HepG2 (cell line): Measurements from ENCODE around the gene TBC1D16. TPM values are rescaled to one million over a fixed set of nuclear protein-coding genes. Genes with fewer than 3 reads are reported as not detected.

Experiments used
- ARNTL ChIP-seq: sonication (generic); formaldehyde crosslinking; IDR thresholded peaks from 2 replicates; pipeline ENCODE4 v1.4.0; 2020; ENCODE audit warnings: mild to moderate bottlenecking, missing genetic modification reagents
- BORCS8-MEF2B ChIP-seq: sonication (generic); formaldehyde crosslinking; IDR thresholded peaks from 2 replicates; pipeline ENCODE4 v1.8.0; 2022; ENCODE audit warnings: mild to moderate bottlenecking, missing genetic modification reagents
- FOSL1 ChIP-seq: sonication (generic); formaldehyde crosslinking; IDR thresholded peaks from 2 replicates; pipeline ENCODE4 v1.9.0; 2021; ENCODE audit warnings: missing genetic modification reagents, borderline replicate concordance
- FOXP4 ChIP-seq: sonication (generic); formaldehyde crosslinking; IDR thresholded peaks from 2 replicates; pipeline ENCODE4 v1.4.0; 2020; ENCODE audit warnings: missing genetic modification reagents
- PHF5A ChIP-seq: IDR thresholded peaks from one replicate; pipeline ENCODE4 v1.6.1; 2018; ENCODE audit warnings: low read depth, missing genetic modification reagents; ENCODE audit not compliant: unreplicated experiment
- ZNF235 ChIP-seq: sonication (generic); formaldehyde crosslinking; IDR thresholded peaks from 2 replicates; pipeline ENCODE4 v1.8.1; 2023; ENCODE audit warnings: mild to moderate bottlenecking, missing genetic modification reagents, borderline replicate concordance
- ZNF281 ChIP-seq: sonication (generic); formaldehyde crosslinking; IDR thresholded peaks from 2 replicates; pipeline ENCODE4 v1.4.0; 2020; ENCODE audit warnings: missing genetic modification reagents, borderline replicate concordance
- ZNF441 ChIP-seq: sonication (generic); formaldehyde crosslinking; IDR thresholded peaks from 2 replicates; pipeline ENCODE4 v1.7.0; 2021; ENCODE audit warnings: missing genetic modification reagents, borderline replicate concordance
- ZNF672 ChIP-seq: sonication (generic); formaldehyde crosslinking; IDR thresholded peaks from 2 replicates; pipeline ENCODE4 v1.8.1; 2022; ENCODE audit warnings: missing genetic modification reagents
- ZNF891 ChIP-seq: sonication (generic); formaldehyde crosslinking; IDR thresholded peaks from 2 replicates; pipeline ENCODE4 v1.5.0; 2020; ENCODE audit warnings: mild to moderate bottlenecking, missing genetic modification reagents
- polyA plus RNA-seq, 8 experiments: library from polyadenylated mRNA; depleted of rRNA in 3 of 8; stranded (reverse) in 7 of 8; unstranded in 1 of 8; fragments of >200 nt; fragmentation: Illumina TruSeq in 4 of 8; extraction: Trizol in 4 of 8; gene quantifications; 2 replicates each; pipeline versions ENCODE4 v1.2.1 to v1.2.3, GENCODE V29; 2011 to 2016; ENCODE audit warnings: low read depth in 4 of 8, missing spikeins in 1 of 8, mixed read lengths in 1 of 8; ENCODE audit not compliant: insufficient read depth in 1 of 8
- total RNA-seq, 5 experiments: library from RNA; depleted of rRNA; stranded (reverse); fragments of >200 nt; fragmentation: Illumina TruSeq; extraction: Trizol; gene quantifications; 2 replicates each; pipeline ENCODE4 v1.2.3, GENCODE V29; 2016; ENCODE audit warnings: low read depth in 1 of 5
- TF ChIP-seq, protein P1 (sequence below): sonication (generic); formaldehyde crosslinking; IDR thresholded peaks from 2 replicates; pipeline ENCODE4 v1.5.1; 2020; ENCODE audit warnings: missing genetic modification reagents, mild to moderate bottlenecking, borderline replicate concordance
- TF ChIP-seq, protein P2 (sequence below): sonication (generic); formaldehyde crosslinking; IDR thresholded peaks from 2 replicates; pipeline ENCODE4 v1.5.0; 2020; ENCODE audit warnings: mild to moderate bottlenecking, missing genetic modification reagents, borderline replicate concordance
- TF ChIP-seq, protein P3 (sequence below): sonication (generic); formaldehyde crosslinking; IDR thresholded peaks from 2 replicates; pipeline ENCODE4 v1.4.0; 2020; ENCODE audit warnings: missing genetic modification reagents

Gene TBC1D16
- total and polyA plus RNA-seq, 2 of the 13 experiments (the other 11 are each of a cell fraction or from before 2014, with no cell fraction given): 14.9 to 24.9 TPM

- TF ChIP-seq BORCS8-MEF2B (CRISPR knock-in tag): peak; percentile 94
- peak; percentile 98 for TF ChIP-seq FOXP4 (CRISPR knock-in tag)
- peak; percentile 56; the same call in 1 of the 2 replicates for TF ChIP-seq FOSL1 (CRISPR knock-in tag)
- peak; percentile 91 for TF ChIP-seq ZNF891 (CRISPR knock-in tag)
- TF ChIP-seq ZNF281: peak; percentile 90
- peak; percentile 85; the same call in 1 of the 2 replicates for TF ChIP-seq ZNF441
- TF ChIP-seq, protein P1, sequence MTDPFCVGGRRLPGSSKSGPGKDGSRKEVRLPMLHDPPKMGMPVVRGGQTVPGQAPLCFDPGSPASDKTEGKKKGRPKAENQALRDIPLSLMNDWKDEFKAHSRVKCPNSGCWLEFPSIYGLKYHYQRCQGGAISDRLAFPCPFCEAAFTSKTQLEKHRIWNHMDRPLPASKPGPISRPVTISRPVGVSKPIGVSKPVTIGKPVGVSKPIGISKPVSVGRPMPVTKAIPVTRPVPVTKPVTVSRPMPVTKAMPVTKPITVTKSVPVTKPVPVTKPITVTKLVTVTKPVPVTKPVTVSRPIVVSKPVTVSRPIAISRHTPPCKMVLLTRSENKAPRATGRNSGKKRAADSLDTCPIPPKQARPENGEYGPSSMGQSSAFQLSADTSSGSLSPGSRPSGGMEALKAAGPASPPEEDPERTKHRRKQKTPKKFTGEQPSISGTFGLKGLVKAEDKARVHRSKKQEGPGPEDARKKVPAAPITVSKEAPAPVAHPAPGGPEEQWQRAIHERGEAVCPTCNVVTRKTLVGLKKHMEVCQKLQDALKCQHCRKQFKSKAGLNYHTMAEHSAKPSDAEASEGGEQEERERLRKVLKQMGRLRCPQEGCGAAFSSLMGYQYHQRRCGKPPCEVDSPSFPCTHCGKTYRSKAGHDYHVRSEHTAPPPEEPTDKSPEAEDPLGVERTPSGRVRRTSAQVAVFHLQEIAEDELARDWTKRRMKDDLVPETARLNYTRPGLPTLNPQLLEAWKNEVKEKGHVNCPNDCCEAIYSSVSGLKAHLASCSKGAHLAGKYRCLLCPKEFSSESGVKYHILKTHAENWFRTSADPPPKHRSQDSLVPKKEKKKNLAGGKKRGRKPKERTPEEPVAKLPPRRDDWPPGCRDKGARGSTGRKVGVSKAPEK (CRISPR knock-in tag): peak; percentile 99; the same call in 1 of the 2 replicates
- no peak for TF ChIP-seq ZNF672 (CRISPR knock-in tag)
- TF ChIP-seq ARNTL (CRISPR knock-in tag): peak; percentile 100
- TF ChIP-seq, protein P2, sequence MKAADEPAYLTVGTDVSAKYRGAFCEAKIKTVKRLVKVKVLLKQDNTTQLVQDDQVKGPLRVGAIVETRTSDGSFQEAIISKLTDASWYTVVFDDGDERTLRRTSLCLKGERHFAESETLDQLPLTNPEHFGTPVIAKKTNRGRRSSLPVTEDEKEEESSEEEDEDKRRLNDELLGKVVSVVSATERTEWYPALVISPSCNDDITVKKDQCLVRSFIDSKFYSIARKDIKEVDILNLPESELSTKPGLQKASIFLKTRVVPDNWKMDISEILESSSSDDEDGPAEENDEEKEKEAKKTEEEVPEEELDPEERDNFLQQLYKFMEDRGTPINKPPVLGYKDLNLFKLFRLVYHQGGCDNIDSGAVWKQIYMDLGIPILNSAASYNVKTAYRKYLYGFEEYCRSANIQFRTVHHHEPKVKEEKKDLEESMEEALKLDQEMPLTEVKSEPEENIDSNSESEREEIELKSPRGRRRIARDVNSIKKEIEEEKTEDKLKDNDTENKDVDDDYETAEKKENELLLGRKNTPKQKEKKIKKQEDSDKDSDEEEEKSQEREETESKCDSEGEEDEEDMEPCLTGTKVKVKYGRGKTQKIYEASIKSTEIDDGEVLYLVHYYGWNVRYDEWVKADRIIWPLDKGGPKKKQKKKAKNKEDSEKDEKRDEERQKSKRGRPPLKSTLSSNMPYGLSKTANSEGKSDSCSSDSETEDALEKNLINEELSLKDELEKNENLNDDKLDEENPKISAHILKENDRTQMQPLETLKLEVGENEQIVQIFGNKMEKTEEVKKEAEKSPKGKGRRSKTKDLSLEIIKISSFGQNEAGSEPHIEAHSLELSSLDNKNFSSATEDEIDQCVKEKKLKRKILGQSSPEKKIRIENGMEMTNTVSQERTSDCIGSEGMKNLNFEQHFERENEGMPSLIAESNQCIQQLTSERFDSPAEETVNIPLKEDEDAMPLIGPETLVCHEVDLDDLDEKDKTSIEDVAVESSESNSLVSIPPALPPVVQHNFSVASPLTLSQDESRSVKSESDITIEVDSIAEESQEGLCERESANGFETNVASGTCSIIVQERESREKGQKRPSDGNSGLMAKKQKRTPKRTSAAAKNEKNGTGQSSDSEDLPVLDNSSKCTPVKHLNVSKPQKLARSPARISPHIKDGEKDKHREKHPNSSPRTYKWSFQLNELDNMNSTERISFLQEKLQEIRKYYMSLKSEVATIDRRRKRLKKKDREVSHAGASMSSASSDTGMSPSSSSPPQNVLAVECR: peak; percentile 98
- TF ChIP-seq, protein P3, sequence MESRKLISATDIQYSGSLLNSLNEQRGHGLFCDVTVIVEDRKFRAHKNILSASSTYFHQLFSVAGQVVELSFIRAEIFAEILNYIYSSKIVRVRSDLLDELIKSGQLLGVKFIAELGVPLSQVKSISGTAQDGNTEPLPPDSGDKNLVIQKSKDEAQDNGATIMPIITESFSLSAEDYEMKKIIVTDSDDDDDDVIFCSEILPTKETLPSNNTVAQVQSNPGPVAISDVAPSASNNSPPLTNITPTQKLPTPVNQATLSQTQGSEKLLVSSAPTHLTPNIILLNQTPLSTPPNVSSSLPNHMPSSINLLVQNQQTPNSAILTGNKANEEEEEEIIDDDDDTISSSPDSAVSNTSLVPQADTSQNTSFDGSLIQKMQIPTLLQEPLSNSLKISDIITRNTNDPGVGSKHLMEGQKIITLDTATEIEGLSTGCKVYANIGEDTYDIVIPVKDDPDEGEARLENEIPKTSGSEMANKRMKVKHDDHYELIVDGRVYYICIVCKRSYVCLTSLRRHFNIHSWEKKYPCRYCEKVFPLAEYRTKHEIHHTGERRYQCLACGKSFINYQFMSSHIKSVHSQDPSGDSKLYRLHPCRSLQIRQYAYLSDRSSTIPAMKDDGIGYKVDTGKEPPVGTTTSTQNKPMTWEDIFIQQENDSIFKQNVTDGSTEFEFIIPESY: peak; percentile 67
- peak; percentile 64 for TF ChIP-seq PHF5A (CRISPR knock-in tag)
- TF ChIP-seq ZNF235 (CRISPR knock-in tag): peak; percentile 64; the same call in 1 of the 2 replicates
Measured at GRCh38 chr17:79993390-79994227, 42.1 kb downstream of the TBC1D16 start (continued).
